OCI-LY1 (cell line): Measurements from ENCODE around the gene YBX3.

Experiments used
- H2AFZ ChIP-seq: fragments of 200-600 bp; sonication (generic), shearing (Covaris generic); 2 replicates; pipeline ENCODE4 v1.6.0; 2014; ENCODE audit warnings: antibody characterized with exemption, mild to moderate bottlenecking, low read length
- H3F3A ChIP-seq: fragments of 200-600 bp; sonication (generic), shearing (Covaris generic); 2 replicates; pipeline ENCODE4 v1.6.0; 2014; ENCODE audit warnings: mild to moderate bottlenecking, antibody characterized with exemption, low read length, moderate library complexity; ENCODE audit not compliant: insufficient read depth
- H3K27ac ChIP-seq: fragments of 200-600 bp; sonication (generic); 2 replicates; pipeline ENCODE4 v1.5.1; 2014; ENCODE audit warnings: low read length, mixed run types, mild to moderate bottlenecking, low read depth; ENCODE audit not compliant: poor library complexity, severe bottlenecking
- H3K27me3 ChIP-seq: fragments of 200-600 bp; sonication (generic); 2 replicates; pipeline ENCODE4 v1.6.0; 2014; ENCODE audit warnings: antibody characterized with exemption, mild to moderate bottlenecking, low read length, moderate library complexity; ENCODE audit not compliant: insufficient read depth
- H3K36me3 ChIP-seq: fragments of 200-600 bp; sonication (generic); 2 replicates; pipeline ENCODE4 v1.6.1; 2014; ENCODE audit warnings: mild to moderate bottlenecking, antibody characterized with exemption, low read length, moderate library complexity, mixed read lengths; ENCODE audit not compliant: insufficient read depth
- H3K4me1 ChIP-seq: fragments of 200-600 bp; sonication (generic); 2 replicates; pipeline ENCODE4 v1.5.1; 2014; ENCODE audit warnings: mild to moderate bottlenecking, low read length, moderate library complexity; ENCODE audit not compliant: insufficient read depth, severe bottlenecking
- H3K4me2 ChIP-seq: fragments of 200-600 bp; sonication (generic), shearing (Covaris generic); 2 replicates; pipeline ENCODE4 v1.6.1; 2014; ENCODE audit warnings: low read length
- H3K4me3 ChIP-seq: fragments of 200-600 bp; sonication (generic); 2 replicates; pipeline ENCODE4 v1.5.1; 2014; ENCODE audit warnings: low read length, low read depth, mild to moderate bottlenecking, mixed read lengths; ENCODE audit not compliant: poor library complexity, severe bottlenecking
- H3K79me2 ChIP-seq: fragments of 200-600 bp; shearing (Covaris generic); 2 replicates; pipeline ENCODE4 v1.6.1; 2016; ENCODE audit warnings: mixed run types, low read length, mixed read lengths; ENCODE audit not compliant: insufficient read depth
- H3K9ac ChIP-seq: fragments of 200-600 bp; sonication (generic), shearing (Covaris generic); 2 replicates; pipeline ENCODE4 v1.6.1; 2014; ENCODE audit warnings: mild to moderate bottlenecking, low read length, mixed read lengths
- H3K9me2 ChIP-seq: fragments of 200-600 bp; sonication (generic), shearing (Covaris generic); 2 replicates; pipeline ENCODE4 v1.6.1; 2014; ENCODE audit warnings: low read depth, mild to moderate bottlenecking, low read length, mixed read lengths
- H3K9me3 ChIP-seq: fragments of 200-600 bp; shearing (Covaris generic); 2 replicates; pipeline ENCODE4 v1.6.1; 2014; ENCODE audit warnings: low read length, mixed read lengths
- H4K20me1 ChIP-seq: fragments of 200-600 bp; sonication (generic), shearing (Covaris generic); 2 replicates; pipeline ENCODE4 v1.6.0; 2016; ENCODE audit warnings: mild to moderate bottlenecking, low read length; ENCODE audit not compliant: insufficient read depth
- CTCF ChIP-seq: fragments of 200-600 bp; sonication (generic), shearing (Covaris generic); IDR thresholded peaks from 2 replicates; pipeline ENCODE4 v1.5.1; 2017; ENCODE audit warnings: mild to moderate bottlenecking, antibody characterized with exemption, low read length, moderate library complexity, mixed read lengths
- EZH2 ChIP-seq: fragments of 200-600 bp; sonication (generic), shearing (Covaris generic); IDR thresholded peaks from 2 replicates; pipeline ENCODE4 v1.8.0; 2017; ENCODE audit warnings: borderline replicate concordance, mixed run types, mild to moderate bottlenecking, antibody characterized with exemption, low read length, moderate library complexity, mixed read lengths

Gene YBX3

GRCh38 chr12:10708862-10709261, 14.3 kb downstream of the YBX3 start:
- no peaks in the 10 kb centered on the region for H3K79me2 ChIP-seq
- no peak overlapping the region for H2AFZ ChIP-seq
- peaks cover 50% of the 10 kb centered on the region for H3K36me3 ChIP-seq
- H3K4me3 ChIP-seq, result no peak overlapping the region
- peak overlapping the region; percentile 34 for H3K27ac ChIP-seq
- H3K4me1 ChIP-seq, result peaks cover 14% of the 10 kb centered on the region
- no peaks in the 10 kb centered on the region for H4K20me1 ChIP-seq
- H3F3A ChIP-seq, result no peaks in the 10 kb centered on the region
- H3K9ac ChIP-seq, result no peak overlapping the region
- H3K4me2 ChIP-seq, result no peak overlapping the region
- H3K9me2 ChIP-seq, result no peaks in the 10 kb centered on the region
- H3K9me3 ChIP-seq, result no peaks in the 10 kb centered on the region
- H3K27me3 ChIP-seq, result no peaks in the 10 kb centered on the region
- TF ChIP-seq EZH2 (no peak), CTCF (no peak)

GRCh38 chr12:10705655-10706054, 17.5 kb downstream of the YBX3 start:
- Histone ChIP-seq H3K9me2 (no peaks in the 10 kb centered on the region), H3K4me3 (no peak overlapping the region), H3K79me2 (no peaks in the 10 kb centered on the region), H3K4me2 (no peak overlapping the region), H3K27ac (no peak overlapping the region), H3K9ac (no peak overlapping the region), H3K9me3 (no peaks in the 10 kb centered on the region), H3K27me3 (no peaks in the 10 kb centered on the region), H3K4me1 (peaks cover 18% of the 10 kb centered on the region), H3F3A (no peaks in the 10 kb centered on the region), H2AFZ (no peak overlapping the region), H4K20me1 (no peaks in the 10 kb centered on the region), H3K36me3 (peaks cover 44% of the 10 kb centered on the region)
- TF ChIP-seq CTCF, result no peak
- TF ChIP-seq EZH2, result no peak

GRCh38 chr12:10701843-10702242, 21.3 kb downstream of the YBX3 start:
- Histone ChIP-seq H3K4me2 (no peak overlapping the region), H2AFZ (no peak overlapping the region), H3K9ac (no peak overlapping the region), H3K9me3 (no peaks in the 10 kb centered on the region), H3K27ac (no peak overlapping the region), H3K79me2 (no peaks in the 10 kb centered on the region), H3F3A (no peaks in the 10 kb centered on the region), H3K27me3 (no peaks in the 10 kb centered on the region), H3K4me1 (peaks cover 4% of the 10 kb centered on the region), H4K20me1 (no peaks in the 10 kb centered on the region), H3K4me3 (no peak overlapping the region), H3K9me2 (no peaks in the 10 kb centered on the region), H3K36me3 (peaks cover 43% of the 10 kb centered on the region)
- TF ChIP-seq CTCF (no peak), EZH2 (no peak)
